Heart left ventricle (tissue), 13 donors: ENCODE results near the gene KCNAB1.

Experiments
- POLR2A ChIP-seq, 2 donors: fragments of 450-650 bp; IDR thresholded peaks; one replicate each; pipeline ENCODE4 v1.6.1; 2017; ENCODE audit warnings: antibody characterized with exemption in 2 of 2, mild to moderate bottlenecking in 2 of 2, moderate library complexity in 2 of 2
- TF ChIP-seq, protein P1 (sequence below), 12 donors: fragments of 200-600 bp; sonication (generic) in 4 of 12; IDR thresholded peaks; one replicate each; pipeline versions ENCODE4 v1.5.0 to v1.8.0; 2018 to 2022; ENCODE audit warnings: antibody characterized with exemption in 12 of 12, mild to moderate bottlenecking in 5 of 12
- donor health status: ischemic (EF 13 %, LVEDD 7.1; RV severe dilation, severe dysfunction).
- donor health status: DM: no; HTN: yes; CAD: no.
- donor health status: DM: no; HTN: no; CAD: no.
- donor health status: ischemic (EF 25% LVEDD 6.9; RV normal size, moderate dysfunction).
- donor health status: ischemic (EF 25% LVEDD 5.7; RV mildly dilated, moderate dysfunction).
- donor health status: ischemic (EF 35%, LVEDD 5.7; RV mildly dilated, moderate dysfunction).
- donor health status: nonischemic (EF 11% LVEDD 7.7; RV severe dilation, severe dysfunction).
- donor health status: DM: yes; HTN: yes; CAD: no.
- donor health status: PGD.
- donor health status: ischemic (EF 29% LVEDD 5.4; RV normal size, mild dysfunction).
- donor health status: nonischemic (EF 23%, LVEDD 6.1; RV moderate dilation, normal function).

DNA sequence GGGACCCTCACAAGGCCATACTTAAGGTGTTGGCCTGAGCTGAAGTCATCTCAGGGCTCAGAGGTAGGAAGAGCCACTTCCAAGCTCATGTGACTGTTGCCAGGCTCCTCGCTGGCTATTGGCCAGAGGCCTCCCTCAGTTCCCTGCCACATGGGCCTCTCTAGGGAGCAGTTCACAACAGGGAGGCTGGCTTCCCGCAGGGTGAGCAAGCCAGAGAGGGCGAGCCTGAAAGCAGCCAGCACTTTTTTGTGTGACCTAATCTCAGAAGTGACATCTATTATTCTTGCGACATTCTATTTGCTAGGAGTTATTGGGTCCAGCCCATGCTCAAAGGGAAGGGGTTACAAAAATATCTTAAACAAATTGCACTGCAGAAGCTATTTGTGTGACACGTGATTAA, 233.2 kb downstream of the KCNAB1 start:
- TF ChIP-seq, protein P1, sequence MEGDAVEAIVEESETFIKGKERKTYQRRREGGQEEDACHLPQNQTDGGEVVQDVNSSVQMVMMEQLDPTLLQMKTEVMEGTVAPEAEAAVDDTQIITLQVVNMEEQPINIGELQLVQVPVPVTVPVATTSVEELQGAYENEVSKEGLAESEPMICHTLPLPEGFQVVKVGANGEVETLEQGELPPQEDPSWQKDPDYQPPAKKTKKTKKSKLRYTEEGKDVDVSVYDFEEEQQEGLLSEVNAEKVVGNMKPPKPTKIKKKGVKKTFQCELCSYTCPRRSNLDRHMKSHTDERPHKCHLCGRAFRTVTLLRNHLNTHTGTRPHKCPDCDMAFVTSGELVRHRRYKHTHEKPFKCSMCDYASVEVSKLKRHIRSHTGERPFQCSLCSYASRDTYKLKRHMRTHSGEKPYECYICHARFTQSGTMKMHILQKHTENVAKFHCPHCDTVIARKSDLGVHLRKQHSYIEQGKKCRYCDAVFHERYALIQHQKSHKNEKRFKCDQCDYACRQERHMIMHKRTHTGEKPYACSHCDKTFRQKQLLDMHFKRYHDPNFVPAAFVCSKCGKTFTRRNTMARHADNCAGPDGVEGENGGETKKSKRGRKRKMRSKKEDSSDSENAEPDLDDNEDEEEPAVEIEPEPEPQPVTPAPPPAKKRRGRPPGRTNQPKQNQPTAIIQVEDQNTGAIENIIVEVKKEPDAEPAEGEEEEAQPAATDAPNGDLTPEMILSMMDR (IDR thresholded peaks at IDR 0.05): no peak
- no peak for TF ChIP-seq POLR2A (IDR thresholded peaks at IDR 0.05)
